HG02981 (cell line): ENCODE measurements around the gene PADI2.

Experiments
- ATAC-seq: cut with Tn5 transposase; IDR thresholded peaks from one replicate; pipeline ENCODE4 v1.9.1; 2021; ENCODE audit warnings: mild to moderate bottlenecking, moderate library complexity; ENCODE audit not compliant: unreplicated experiment

PADI2 gene

GRCh38 chr1:17116643-17117042 is 2.6 kb downstream of the PADI2 start:
- no peak for ATAC-seq

GRCh38 chr1:17113963-17114362 is 5.3 kb downstream of the PADI2 start:
- no peak for ATAC-seq

GRCh38 chr1:17112496-17113236 is 6.6 kb downstream of the PADI2 start:
- no peak for ATAC-seq

DNA sequence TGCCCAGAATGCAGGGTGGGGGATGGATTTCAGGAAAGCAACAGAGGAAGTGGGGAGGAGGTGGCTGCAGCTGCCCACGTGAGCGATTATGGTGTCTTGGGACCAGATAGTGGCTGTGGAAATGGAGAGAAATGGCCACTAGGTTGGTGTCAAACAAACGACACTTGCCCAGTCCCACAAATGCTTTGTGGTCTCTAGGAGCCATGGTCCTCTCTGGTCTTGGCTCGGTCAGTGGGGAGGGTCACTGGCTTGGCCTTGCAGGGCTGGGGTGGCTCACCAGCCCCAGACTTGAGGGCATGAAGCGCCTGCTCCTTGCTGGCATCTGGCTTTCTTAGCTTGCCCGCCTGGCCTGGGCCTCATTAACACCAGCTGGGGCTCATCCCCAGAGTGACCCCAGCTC is 7.2 kb downstream of the PADI2 start:
- ATAC-seq, result no peak

DNA sequence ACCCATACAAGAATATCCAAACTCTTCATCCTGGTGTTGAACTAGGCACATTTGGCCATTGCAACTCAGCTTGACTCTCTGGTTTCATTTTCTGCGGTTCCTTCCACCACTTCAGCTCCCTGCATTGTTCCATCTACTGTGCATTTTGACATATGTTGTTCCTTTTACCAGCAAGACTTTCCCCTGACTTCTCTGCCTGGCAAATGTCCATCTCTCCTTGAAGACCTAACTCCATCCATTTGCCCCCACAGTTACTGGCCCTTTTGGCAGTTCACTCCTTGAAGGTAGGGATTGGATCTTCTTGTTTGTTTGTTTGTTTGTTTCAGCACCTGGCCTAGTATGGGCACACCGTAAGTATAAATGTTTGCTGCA is 8.7 kb downstream of the PADI2 start:
- no peak for ATAC-seq

DNA sequence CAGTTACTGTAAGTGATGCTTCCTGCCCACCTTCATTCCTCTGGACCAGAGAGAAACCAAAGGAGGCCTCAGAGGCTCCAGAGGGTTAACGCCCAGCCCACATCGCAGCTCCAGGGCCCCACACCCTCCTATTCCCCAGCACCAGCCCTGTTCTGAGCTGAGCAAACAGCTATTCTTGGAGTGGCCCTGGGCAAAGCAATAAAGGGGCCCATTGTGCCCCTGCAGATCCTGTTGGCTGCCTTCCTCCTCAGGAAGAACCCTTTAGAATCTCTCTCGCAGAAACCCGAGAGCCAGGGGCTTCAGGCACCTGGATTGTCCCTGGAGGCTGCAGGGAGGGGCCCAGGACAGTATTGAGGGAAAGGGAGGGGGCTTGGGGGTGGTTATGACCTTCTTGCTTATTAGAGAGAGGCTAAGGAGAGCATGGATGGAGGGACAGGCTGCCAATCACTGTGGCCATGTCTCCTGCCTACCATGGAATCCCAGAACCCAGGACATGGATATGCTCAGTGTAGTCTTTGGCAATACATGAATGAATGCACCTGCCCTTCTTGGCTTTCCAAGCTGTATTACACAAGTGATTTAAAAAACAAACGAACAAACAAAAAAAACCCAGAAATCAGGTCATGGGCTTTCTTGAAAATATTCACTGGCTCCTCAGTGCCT is 9.2 kb downstream of the PADI2 start:
- no peak for ATAC-seq

DNA sequence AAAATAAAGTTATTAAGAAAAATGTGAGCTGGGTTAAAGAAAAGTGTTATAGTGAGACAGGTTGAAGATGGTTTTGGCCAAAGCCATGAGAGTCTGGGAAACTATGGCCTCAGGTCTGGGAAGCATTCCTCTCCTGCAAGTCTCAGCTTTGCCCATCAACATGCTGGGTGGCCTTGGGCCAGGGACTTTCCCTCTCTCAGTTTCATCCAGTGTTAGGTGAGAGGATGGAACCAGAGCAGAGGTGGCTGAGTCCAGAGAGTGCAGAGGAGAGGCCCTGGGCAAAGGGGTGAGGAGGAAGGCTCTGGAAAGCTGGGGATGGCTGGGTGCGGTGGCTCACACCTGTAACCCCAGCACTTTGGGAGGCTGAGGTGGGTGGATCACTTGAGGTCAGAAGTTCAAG is 10.5 kb downstream of the PADI2 start:
- no peak for ATAC-seq

DNA sequence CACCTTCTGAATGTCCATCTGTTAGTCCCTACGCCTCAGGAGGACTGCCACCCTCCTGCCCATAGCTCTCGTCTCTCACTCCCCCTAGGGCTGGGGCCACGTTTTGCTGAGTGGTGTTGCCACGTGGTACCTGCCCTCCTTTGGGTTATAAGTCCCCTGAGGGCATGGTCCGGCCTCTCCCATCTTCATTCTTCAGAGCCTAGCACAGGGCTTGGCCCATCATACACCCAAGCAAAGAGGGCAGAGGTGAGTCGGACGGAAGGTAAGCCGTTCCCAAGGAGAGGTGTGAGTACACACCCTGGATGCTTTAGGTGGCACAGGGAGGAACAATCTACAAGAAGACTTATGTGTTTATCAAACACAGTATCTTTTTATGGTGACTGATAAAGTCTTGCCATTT is 10.9 kb downstream of the PADI2 start:
- no peak for ATAC-seq

GRCh38 chr1:17104782-17105181 is 14.5 kb downstream of the PADI2 start:
- no peak for ATAC-seq

- ATAC-seq, result no peak
Observed at GRCh38 chr1:17102232-17102631, 17.0 kb downstream of the PADI2 start.

GRCh38 chr1:17101261-17101660 is 18.0 kb downstream of the PADI2 start:
- no peak for ATAC-seq

GRCh38 chr1:17099616-17100340 is 19.5 kb downstream of the PADI2 start:
- no peak for ATAC-seq

- no peak for ATAC-seq
Observed at GRCh38 chr1:17098446-17099317, 20.6 kb downstream of the PADI2 start.

GRCh38 chr1:17097787-17098186 is 21.5 kb downstream of the PADI2 start:
- ATAC-seq, result no peak

- no peak for ATAC-seq
Observed at GRCh38 chr1:17097147-17097546, 22.1 kb downstream of the PADI2 start.

DNA sequence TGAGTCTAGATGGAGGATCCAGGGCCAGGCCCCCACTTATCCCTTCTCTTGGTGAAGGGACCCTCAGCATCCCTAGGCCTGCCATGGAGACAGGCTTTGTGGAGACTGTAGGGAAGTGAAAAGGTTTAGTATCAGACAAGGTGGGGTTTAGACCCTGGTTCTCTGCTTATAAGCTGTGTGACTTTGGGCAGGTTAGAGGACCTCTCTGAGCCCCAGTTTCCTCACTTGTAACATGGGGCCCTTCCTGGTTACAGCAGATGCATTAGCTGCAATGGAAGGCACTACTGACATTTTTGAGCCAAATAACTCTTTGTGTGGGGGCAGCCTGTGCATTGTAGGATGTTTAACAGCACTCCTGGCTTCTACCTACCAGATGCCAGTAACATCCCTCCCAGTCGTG is 22.7 kb downstream of the PADI2 start:
- ATAC-seq, result no peak

DNA sequence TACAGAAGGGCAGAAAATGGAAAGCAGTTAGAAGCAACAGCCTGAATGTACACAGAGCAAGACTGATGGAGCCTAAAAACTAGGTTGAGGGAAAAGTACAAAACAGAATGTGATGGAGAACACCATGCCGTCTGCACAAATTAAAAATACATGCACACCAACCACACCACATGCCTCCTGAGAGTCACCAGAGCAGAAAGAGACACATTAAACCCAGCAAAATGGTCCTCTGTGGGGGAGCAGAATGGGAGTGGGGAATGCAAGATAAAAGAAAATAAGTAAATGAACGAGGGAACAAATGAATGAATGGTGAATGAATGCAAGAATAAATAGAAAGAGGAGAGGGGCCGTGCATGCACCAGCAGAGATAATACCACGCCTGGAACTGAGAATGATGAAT is 24.1 kb downstream of the PADI2 start:
- no peak for ATAC-seq

GRCh38 chr1:17094664-17095063 is 24.6 kb downstream of the PADI2 start:
- no peak for ATAC-seq

DNA sequence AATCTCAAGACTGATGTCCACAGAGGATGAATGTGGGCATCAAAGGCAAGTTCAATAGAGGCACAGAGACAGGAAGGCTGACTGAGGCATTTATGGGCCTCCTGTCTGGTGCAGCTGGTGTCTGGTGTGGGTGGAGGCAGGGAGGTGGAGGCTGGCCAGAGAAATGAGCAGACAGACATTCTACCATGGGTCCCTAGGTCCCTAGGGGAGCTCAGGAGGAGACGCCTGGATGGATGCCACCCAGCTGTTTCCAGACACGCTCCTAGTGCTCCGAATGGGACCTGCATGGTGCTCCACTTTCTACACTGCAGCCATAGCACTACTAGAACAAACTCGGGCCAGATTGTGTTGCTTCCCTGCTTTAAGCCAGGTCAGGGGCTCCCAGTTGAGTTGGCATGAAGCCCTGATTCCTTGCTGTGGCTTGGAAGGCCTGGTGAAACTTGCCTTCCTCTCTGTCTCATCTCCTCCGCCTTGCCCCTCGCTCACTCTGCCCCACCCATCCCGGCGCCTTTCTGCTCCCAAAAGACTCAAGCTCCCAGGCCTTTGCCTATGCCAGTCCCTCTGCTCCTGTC is 25.3 kb downstream of the PADI2 start:
- ATAC-seq, result no peak

- ATAC-seq, result no peak
Observed at GRCh38 chr1:17091252-17091651, 28.0 kb downstream of the PADI2 start.

DNA sequence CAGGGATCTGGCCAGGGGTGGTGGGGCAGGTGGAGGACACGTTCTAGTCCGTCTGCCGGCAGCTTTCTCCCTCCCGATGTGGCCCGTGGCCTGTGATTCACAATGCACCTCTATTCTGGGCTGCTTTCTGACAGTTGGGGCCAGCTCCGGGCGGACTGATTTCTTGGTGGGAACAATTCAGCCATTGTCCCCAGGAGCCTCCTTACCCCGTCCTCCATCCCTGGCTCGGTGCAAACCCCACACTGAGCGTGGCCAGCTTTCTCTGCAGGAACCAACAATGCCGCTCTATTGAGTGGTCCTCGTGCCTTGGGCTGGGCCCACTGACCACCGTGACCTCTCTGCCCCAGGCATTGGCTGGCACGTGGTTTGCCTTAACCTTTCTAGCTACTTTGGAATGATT is 29.7 kb downstream of the PADI2 start:
- ATAC-seq, result no peak
